ENCODE measurements around the gene SYNE2.
A peak's percentile ranks its signal among the peaks of the same experiment; 100 is the strongest.
"Not testable (repeated sequence)": the region's sequence is repeated elsewhere in the genome, so short reads cannot be mapped to it uniquely, and the experiment has no call there.

SYNE2 gene

GRCh38 chr14:63852817-63853731 lies at the start of gene SYNE2:
Gene SYNE2 (plus strand): TSS chr14:63853004. CDS start chr14:63909149, 56,145 bp downstream.
- DNase-seq = peak; percentile 84

- DNase-seq = not testable (repeated sequence)
These were observed 49.5 kb upstream of the SYNE2 start for GRCh38 chr14:63803221-63803791.

GRCh38 chr14:63806064-63806463 lies 46.7 kb upstream of the SYNE2 start:
- not testable (repeated sequence) for DNase-seq

GRCh38 chr14:63811692-63812091 lies 41.1 kb upstream of the SYNE2 start:
- DNase-seq = not testable (repeated sequence)

- no peak for DNase-seq
These were observed 19.1 kb upstream of the SYNE2 start for GRCh38 chr14:63833728-63834127.

- DNase-seq = no peak
These were observed 11.8 kb upstream of the SYNE2 start for GRCh38 chr14:63840981-63841380.

GRCh38 chr14:63843796-63844195 lies 9.0 kb upstream of the SYNE2 start:
- DNase-seq = no peak

GRCh38 chr14:63848890-63849289 lies 3.9 kb upstream of the SYNE2 start:
- no peak for DNase-seq

GRCh38 chr14:63852271-63852816 lies 460 bp upstream of the SYNE2 start:
- DNase-seq = no peak

- peak; percentile 44 for DNase-seq
These were observed 1.1 kb downstream of the SYNE2 start for GRCh38 chr14:63853831-63854293.

GRCh38 chr14:63854330-63854729 lies 1.5 kb downstream of the SYNE2 start:
- DNase-seq = no peak

- DNase-seq = no peak
These were observed 2.5 kb downstream of the SYNE2 start for GRCh38 chr14:63855281-63855680.

GRCh38 chr14:63857466-63858030 lies 4.7 kb downstream of the SYNE2 start:
- no peak for DNase-seq

GRCh38 chr14:63860146-63860545 lies 7.3 kb downstream of the SYNE2 start:
- no peak for DNase-seq

- no peak for DNase-seq
These were observed 9.4 kb downstream of the SYNE2 start for GRCh38 chr14:63862163-63862562.

GRCh38 chr14:63863004-63863403 lies 10.2 kb downstream of the SYNE2 start:
- no peak for DNase-seq

- DNase-seq = not testable (repeated sequence)
These were observed 12.0 kb downstream of the SYNE2 start for GRCh38 chr14:63864775-63865174.

- DNase-seq = no peak
These were observed 15.4 kb downstream of the SYNE2 start for GRCh38 chr14:63867933-63868921.

- DNase-seq = not testable (repeated sequence)
These were observed 17.3 kb downstream of the SYNE2 start for GRCh38 chr14:63869940-63870752.

GRCh38 chr14:63870753-63871037 lies 17.9 kb downstream of the SYNE2 start:
- DNase-seq = not testable (repeated sequence)

- no peak for DNase-seq
These were observed 21.4 kb downstream of the SYNE2 start for GRCh38 chr14:63874223-63874622.

GRCh38 chr14:63875311-63875710 lies 22.5 kb downstream of the SYNE2 start:
- DNase-seq = no peak
